GM20000 (cell line): ENCODE data around the gene IPO8.

ENCODE experiments used
- DNase-seq: peaks from one replicate; pipeline ENCODE4 v3.0.0; 2012; ENCODE audit warnings: low spot score
- TF ChIP-seq, protein P1 (sequence below): IDR thresholded peaks from 2 replicates; pipeline ENCODE4 v1.5.1; 2012; ENCODE audit warnings: mild to moderate bottlenecking, control low read depth; ENCODE audit errors: extremely low read depth, missing control alignments

IPO8 gene

DNA sequence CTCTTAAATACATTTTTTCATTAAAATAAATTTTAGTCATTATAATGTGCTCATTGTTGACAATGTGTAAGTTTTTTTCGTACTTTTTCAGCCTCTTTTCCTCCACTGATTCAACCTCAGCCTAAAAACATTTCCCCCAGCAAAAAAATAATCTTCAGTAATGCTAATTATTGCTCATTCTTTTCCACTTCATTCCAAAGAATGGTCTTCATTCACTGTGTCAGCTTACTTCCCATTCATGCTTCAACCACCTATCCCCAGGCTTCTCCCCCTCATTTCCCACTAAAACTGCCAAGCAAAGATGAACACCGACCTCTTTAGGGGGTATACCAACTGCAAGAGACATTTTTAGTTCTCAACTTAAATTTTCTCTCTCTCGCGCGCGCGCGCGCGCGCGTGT is 2.7 kb upstream of the IPO8 start:
- DNase-seq = no peak
- TF ChIP-seq, protein P1, sequence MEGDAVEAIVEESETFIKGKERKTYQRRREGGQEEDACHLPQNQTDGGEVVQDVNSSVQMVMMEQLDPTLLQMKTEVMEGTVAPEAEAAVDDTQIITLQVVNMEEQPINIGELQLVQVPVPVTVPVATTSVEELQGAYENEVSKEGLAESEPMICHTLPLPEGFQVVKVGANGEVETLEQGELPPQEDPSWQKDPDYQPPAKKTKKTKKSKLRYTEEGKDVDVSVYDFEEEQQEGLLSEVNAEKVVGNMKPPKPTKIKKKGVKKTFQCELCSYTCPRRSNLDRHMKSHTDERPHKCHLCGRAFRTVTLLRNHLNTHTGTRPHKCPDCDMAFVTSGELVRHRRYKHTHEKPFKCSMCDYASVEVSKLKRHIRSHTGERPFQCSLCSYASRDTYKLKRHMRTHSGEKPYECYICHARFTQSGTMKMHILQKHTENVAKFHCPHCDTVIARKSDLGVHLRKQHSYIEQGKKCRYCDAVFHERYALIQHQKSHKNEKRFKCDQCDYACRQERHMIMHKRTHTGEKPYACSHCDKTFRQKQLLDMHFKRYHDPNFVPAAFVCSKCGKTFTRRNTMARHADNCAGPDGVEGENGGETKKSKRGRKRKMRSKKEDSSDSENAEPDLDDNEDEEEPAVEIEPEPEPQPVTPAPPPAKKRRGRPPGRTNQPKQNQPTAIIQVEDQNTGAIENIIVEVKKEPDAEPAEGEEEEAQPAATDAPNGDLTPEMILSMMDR = no peak

DNA sequence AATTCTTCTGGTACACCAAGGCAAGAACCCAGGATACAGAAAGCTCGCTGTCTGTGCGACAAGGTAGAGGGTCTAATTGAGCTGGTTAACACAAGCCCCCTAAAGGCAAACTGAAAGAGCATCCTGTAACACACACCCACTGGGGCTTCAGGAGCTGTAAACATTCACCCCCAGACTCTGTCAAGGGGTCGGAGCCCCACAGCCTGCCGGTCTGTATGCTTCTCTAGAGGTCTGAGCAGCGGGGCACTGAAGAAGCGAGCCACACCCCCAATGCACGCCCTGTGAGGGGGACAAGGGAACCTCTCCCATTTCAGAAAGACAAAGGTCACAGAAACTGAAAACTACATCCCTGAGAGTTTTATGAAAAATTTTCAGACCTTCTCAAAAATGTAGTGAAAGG is 1.3 kb upstream of the IPO8 start:
- no peak for DNase-seq
- TF ChIP-seq, protein P1 = no peak

DNA sequence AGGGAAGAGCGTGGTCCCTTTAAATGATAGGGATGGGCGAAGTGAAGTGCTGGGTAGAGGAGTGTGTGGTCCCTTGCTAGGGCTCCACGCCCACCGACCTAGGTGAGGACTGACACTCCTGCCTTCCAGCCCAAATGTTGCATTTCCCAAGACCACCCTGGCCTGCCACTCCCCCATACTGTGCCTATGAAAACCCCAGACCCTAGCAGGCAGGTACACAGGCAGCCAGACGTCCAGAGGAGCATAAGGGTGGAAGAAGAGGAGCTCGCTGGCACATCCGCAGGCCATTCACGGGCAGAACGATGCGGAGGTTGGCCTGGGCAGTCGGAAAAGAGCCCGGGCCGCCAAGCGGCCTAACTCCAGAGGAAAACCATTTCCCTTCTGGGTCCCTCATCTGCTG is 817 bp upstream of the IPO8 start:
- TF ChIP-seq, protein P1 = no peak
- DNase-seq = no peak

DNA sequence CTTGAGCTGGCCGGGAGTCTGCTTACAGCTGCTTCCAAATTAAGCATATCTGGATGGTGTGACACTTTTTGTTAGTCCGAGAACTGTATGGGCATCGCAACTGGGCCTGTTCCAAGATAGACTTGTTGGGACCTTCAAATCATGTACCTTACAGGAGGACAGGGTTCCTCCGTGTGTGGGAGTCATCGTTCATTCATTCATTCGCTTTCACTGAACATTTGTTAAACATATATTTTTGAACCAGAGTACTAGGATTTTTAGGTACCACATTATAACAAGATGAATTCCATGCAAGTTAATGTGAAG is 387 bp upstream of the IPO8 start:
- DNase-seq = no peak
- TF ChIP-seq, protein P1 = no peak

DNA sequence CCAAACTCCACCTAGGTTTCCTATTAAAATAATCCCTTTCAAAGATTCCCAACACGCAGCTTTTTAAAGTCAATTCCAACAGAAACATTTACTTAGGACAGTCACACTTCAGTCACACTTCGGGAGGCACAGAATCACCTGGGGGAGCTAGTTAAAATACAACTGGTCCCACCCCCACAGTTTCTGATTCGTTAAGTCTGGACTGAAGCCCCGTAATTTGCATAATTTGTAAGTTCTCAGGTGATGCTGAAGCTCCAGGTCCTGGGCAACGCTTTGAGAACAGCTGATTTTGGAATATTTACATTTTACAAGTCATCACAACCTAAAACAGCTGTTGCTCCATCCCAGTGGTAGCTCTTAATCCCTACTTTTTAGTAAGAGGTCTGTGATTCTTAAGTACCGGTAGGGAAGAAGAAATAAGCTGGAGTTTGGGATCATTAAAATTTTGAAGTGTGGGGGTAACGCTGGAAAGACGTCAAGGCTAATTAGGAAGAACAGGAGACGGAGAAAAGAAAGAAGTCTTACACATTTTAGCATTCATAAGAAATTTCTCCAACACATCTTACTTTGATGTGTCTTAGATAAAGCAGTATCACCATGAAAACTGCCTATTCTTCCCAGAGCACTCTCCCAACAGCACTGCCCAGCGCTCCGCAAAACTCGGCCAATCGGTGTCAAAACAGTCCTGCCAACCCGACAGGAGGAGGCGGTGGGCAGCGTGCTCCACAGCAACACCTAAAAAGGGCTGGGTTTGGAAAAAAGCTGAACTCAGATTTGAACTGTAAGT is 1.1 kb downstream of the IPO8 start:
- TF ChIP-seq, protein P1 = no peak
- peak; percentile 23 for DNase-seq

DNA sequence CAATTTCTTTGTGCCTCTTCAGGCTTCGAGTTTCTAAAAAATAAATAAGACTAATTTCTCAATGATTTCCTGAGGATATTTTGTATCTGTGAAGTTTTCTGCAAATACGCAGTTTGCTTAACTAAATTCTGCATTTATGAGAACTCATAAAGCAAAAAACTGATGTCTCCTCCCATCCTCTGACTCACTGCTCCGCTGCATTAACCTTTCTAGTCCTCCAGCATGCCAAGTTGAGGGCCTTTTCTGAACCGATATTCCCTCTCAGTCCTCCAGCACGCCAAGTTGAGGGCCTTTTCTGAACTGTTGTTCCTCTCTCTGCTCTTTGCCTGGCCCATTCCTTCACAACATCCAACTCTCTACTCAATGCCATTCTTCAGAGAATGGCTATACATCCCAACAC is 3.2 kb downstream of the IPO8 start:
- TF ChIP-seq, protein P1 = no peak
- DNase-seq = no peak

DNA sequence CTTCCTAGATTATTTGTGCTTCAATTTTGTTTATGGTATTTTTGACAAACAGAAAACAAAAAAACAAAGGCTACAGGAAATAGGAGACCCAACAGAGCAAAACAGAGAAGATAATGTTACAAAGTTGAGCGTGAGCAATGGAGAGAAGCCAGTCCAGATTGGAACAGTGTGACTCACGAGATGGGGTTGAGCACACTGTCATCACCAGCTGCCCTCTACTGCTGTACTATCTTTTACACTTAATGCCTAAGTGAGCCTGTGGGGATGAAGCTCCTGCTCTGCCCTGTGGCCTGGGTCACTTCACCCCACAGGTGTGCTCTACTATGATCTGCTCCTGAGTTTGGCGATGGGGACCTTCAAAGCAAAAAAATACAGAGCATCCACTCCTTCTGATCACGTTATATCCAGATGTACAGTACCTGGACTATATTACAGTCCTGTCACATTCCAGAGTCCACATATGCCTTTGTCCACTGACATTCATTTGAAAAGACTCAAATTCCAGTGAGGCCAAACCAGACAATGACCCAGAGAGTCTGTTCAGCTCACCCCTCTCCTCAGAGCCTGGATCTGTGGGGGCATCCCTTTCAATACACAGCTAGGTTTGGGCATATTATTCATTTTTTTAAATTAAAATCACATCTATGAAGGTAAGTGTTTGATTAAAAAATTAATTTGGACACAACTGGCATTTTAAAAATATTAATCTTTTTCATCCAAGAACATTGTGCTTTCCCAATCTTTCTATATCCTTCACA is 4.4 kb downstream of the IPO8 start:
- TF ChIP-seq, protein P1 = no peak
- no peak for DNase-seq
